ENCODE measurements around the gene ABCF3.
"Not testable (repeated sequence)": the region's sequence is repeated elsewhere in the genome, so short reads cannot be mapped to it uniquely, and the experiment has no call there.

ABCF3 gene

GRCh38 chr3:184158404-184158803, 27.6 kb upstream of the ABCF3 start:
- no peak overlapping the region for H3K4me3 ChIP-seq (ENCODE audit: low read depth, low read length)
- TF ChIP-seq, protein P1, sequence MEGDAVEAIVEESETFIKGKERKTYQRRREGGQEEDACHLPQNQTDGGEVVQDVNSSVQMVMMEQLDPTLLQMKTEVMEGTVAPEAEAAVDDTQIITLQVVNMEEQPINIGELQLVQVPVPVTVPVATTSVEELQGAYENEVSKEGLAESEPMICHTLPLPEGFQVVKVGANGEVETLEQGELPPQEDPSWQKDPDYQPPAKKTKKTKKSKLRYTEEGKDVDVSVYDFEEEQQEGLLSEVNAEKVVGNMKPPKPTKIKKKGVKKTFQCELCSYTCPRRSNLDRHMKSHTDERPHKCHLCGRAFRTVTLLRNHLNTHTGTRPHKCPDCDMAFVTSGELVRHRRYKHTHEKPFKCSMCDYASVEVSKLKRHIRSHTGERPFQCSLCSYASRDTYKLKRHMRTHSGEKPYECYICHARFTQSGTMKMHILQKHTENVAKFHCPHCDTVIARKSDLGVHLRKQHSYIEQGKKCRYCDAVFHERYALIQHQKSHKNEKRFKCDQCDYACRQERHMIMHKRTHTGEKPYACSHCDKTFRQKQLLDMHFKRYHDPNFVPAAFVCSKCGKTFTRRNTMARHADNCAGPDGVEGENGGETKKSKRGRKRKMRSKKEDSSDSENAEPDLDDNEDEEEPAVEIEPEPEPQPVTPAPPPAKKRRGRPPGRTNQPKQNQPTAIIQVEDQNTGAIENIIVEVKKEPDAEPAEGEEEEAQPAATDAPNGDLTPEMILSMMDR (IDR thresholded peaks at IDR 0.05; ENCODE audit: low read depth, low read length, missing control alignments): no peak
- DNase-seq (ENCODE audit: low read depth): no peak

DNA sequence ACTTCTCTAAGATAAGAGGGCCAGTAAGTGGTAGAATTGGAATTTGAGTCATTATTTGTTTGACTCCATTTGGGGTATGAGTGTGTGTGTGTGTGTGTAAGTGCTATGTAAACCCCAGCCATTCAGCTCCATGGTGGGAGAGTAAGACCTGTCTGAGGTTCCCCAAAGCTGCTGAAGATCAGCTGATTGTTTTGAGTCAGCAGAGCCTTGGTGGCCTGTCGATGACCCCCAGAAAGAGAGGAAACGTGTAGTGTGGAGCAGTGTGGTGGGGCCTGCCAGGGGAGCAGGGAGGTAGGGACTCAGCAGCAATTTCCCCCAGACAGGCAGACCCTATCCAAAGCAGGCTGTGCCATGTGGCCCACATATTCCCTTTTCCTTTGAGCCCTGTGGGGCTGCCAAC, 25.5 kb upstream of the ABCF3 start:
- TF ChIP-seq, protein P1 (IDR thresholded peaks at IDR 0.05; ENCODE audit: low read depth, low read length, missing control alignments): no peak
- no peak overlapping the region for H3K4me3 ChIP-seq (ENCODE audit: low read depth, low read length)
- DNase-seq (ENCODE audit: low read depth): no peak

- not testable (repeated sequence) for H3K4me3 ChIP-seq (ENCODE audit: low read depth, low read length); DNase-seq (ENCODE audit: low read depth)
Observed at GRCh38 chr3:184162571-184163070, 23.4 kb upstream of the ABCF3 start.

GRCh38 chr3:184164648-184165330, 21.2 kb upstream of the ABCF3 start:
- TF ChIP-seq, protein P1 (IDR thresholded peaks at IDR 0.05; ENCODE audit: low read depth, low read length, missing control alignments): no peak
- no peak overlapping the region for H3K4me3 ChIP-seq (ENCODE audit: low read depth, low read length)
- DNase-seq (ENCODE audit: low read depth): no peak

- H3K4me3 ChIP-seq (ENCODE audit: low read depth, low read length): no peak overlapping the region
- no peak for DNase-seq (ENCODE audit: low read depth)
- TF ChIP-seq, protein P1 (IDR thresholded peaks at IDR 0.05; ENCODE audit: low read depth, low read length, missing control alignments): no peak
Observed at GRCh38 chr3:184165543-184165942, 20.5 kb upstream of the ABCF3 start.

GRCh38 chr3:184166671-184167070, 19.3 kb upstream of the ABCF3 start:
- DNase-seq (ENCODE audit: low read depth): no peak
- H3K4me3 ChIP-seq (ENCODE audit: low read depth, low read length): no peak overlapping the region
- TF ChIP-seq, protein P1 (IDR thresholded peaks at IDR 0.05; ENCODE audit: low read depth, low read length, missing control alignments): no peak

DNA sequence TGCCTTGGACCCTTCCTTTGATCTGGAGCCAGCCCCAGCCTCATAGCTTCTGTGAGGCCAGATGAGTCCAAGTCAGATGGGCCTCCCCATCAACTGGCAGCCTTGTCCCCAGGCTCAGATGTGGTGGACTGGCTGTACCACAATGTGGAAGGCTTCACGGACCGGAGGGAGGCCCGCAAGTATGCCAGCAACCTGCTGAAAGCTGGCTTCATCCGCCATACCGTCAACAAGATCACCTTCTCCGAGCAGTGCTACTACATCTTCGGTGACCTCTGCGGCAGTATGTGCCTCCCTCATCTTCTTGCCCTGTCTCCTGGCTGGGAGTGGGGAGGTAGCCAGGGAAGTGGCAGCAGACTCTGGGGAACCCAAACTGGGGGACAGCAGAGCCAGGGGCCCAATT, 18.2 kb upstream of the ABCF3 start:
- no peak for DNase-seq (ENCODE audit: low read depth)
- H3K4me3 ChIP-seq (ENCODE audit: low read depth, low read length): no peak overlapping the region
- TF ChIP-seq, protein P1 (IDR thresholded peaks at IDR 0.05; ENCODE audit: low read depth, low read length, missing control alignments): no peak
